ENCODE data around the gene RAE1. TPM values are rescaled to one million over a fixed set of nuclear protein-coding genes. Genes with fewer than 3 reads are reported as not detected.

RAE1 gene
- total and polyA plus RNA-seq, 12 donors = 6.2 to 19.9 (median 15.5) TPM

GRCh38 chr20:57399587-57400155 lies 48.6 kb downstream of the RAE1 start:
- peaks cover 26 to 82% (median 74%) of the 10 kb centered on the region in 9 donors for H3K4me1 ChIP-seq
- H3K27ac ChIP-seq = peak overlapping the region in 7 of 10 donors; percentile 39 to 95 (median 68)
- peak in 7 of 8 donors; percentile 7 to 53 (median 35) for ATAC-seq
- no peaks in the 10 kb centered on the region for H3K9me3 ChIP-seq
- peak; percentile 51 to 63 for DNase-seq
- H3K36me3 ChIP-seq = peaks cover 0 to 84% (median 22%) of the 10 kb centered on the region in 9 donors
- TF ChIP-seq CTCF (IDR thresholded peaks at IDR 0.05) = no peak
- H3K4me3 ChIP-seq = peak overlapping the region in 1 of 10 donors; percentile 23
- intact Hi-C loops (cut with DNase I) = loop anchor here in 4 of 10 donors (5.0 kb wide), 2 partner anchors 33 to 38 kb away; no protein-coding TSS in a partner anchor
- no peaks in the 10 kb centered on the region for H3K27me3 ChIP-seq
- WGBS, 2 donors = 39 to 42% methylated on average over 21 of the region's 21 CpGs

- peak in 4 of 9 donors; percentile 5 to 22 (median 13) for TF ChIP-seq CTCF (IDR thresholded peaks at IDR 0.05)
- peaks cover 23 to 76% (median 68%) of the 10 kb centered on the region in 9 donors for H3K4me1 ChIP-seq
- peak overlapping the region in 2 of 10 donors; percentile 68 to 76 for H3K27ac ChIP-seq
- H3K27me3 ChIP-seq = no peaks in the 10 kb centered on the region
- no peak overlapping the region for H3K4me3 ChIP-seq
- 67 to 76% methylated on average over 11 of the region's 11 CpGs for WGBS, 2 donors
- intact Hi-C loops (cut with DNase I) = no loop called here
- no peaks in the 10 kb centered on the region for H3K9me3 ChIP-seq
- ATAC-seq = no peak
- H3K36me3 ChIP-seq = peaks cover 0 to 84% (median 22%) of the 10 kb centered on the region in 9 donors
- DNase-seq = no peak
These were observed 49.2 kb downstream of the RAE1 start for GRCh38 chr20:57400231-57400701.

DNA sequence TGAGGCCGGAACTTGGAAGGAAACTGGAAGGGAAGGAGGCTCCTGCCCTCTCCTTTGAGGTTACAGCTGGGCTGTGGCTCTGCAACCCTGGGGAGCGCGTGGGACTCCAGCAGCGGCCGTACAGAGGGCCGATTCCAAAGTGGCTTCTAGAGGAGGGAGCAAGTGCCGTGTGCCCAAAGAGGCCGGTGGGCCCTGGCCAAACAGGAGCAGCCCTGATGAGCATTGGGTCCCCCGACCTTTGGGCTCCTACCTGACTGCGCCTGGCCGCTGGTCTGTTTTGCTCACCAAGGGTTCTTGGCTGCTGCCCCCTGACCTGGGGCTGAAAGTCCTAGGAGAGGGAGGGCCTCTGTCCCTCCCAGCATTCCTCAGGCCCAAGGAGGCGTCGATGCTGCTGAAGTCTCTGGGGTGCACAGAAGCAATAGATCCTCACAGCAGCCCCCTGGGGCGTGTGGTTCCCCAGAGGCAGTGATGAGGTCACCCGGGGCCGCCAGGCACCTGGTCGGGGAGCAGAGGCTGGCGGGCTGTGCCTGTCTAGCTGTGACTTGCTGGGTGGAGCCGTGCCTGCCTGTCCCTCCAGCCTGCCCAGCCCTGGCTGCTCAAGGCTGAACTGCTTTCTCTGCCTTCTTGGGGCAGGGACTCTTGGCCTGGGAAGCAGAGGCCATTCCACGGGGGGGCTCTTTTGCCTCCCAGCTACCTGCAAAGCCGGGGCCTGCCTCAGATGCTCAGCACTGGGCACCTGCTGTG lies 49.9 kb downstream of the RAE1 start:
- H3K36me3 ChIP-seq = peaks cover 0 to 84% (median 24%) of the 10 kb centered on the region in 9 donors
- H3K27me3 ChIP-seq = no peaks in the 10 kb centered on the region
- intact Hi-C loops (cut with DNase I) = no loop called here
- TF ChIP-seq CTCF (IDR thresholded peaks at IDR 0.05) = no peak
- no peak for DNase-seq
- no peak overlapping the region for H3K4me3 ChIP-seq
- peaks cover 18 to 69% (median 63%) of the 10 kb centered on the region in 9 donors for H3K4me1 ChIP-seq
- no peak for ATAC-seq
- H3K9me3 ChIP-seq = no peaks in the 10 kb centered on the region
- 71 to 73% methylated on average over 21 of the region's 21 CpGs for WGBS, 2 donors
- no peak overlapping the region for H3K27ac ChIP-seq

DNA sequence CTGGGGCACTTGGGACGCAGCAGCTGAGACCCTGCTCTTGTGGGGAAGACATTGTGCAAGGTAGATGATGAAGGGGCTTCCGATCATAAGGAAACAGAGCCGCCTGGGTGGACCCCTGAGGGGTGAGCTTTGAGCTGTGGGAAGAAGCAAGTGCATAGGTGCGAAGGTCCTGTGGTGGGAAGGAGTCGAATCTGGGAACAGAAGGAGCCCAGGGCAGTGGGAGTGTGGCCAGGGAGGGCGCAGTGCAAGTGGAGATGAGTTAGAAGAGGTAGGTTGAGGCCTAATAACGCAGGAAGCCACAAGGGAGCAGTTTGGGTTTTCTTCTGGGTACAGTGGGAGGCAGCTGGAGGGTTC lies 50.5 kb downstream of the RAE1 start:
- DNase-seq = no peak
- H3K4me1 ChIP-seq = peaks cover 13 to 64% (median 58%) of the 10 kb centered on the region in 9 donors

More for the DNA sequence above, 50.5 kb downstream of the RAE1 start:
- no peak for TF ChIP-seq CTCF (IDR thresholded peaks at IDR 0.05)
- WGBS, 2 donors = 93 to 96% methylated on average over 7 of the region's 7 CpGs
- Histone ChIP-seq H3K9me3 (no peaks in the 10 kb centered on the region), H3K27ac (no peak overlapping the region), H3K36me3 (peaks cover 0 to 84% (median 29%) of the 10 kb centered on the region in 9 donors), H3K4me3 (no peak overlapping the region), H3K27me3 (no peaks in the 10 kb centered on the region)
- intact Hi-C loops (cut with DNase I) = no loop called here
- ATAC-seq = no peak

Measured in heart right ventricle (tissue), 16 donors.